ENCODE data around the gene KLHDC4. TPM values are rescaled to one million over a fixed set of nuclear protein-coding genes. Genes with fewer than 3 reads are reported as not detected.

The KLHDC4 gene
- total and polyA plus RNA-seq, 2 experiments from 2014 or later = 12.8 to 15.6 TPM

DNA sequence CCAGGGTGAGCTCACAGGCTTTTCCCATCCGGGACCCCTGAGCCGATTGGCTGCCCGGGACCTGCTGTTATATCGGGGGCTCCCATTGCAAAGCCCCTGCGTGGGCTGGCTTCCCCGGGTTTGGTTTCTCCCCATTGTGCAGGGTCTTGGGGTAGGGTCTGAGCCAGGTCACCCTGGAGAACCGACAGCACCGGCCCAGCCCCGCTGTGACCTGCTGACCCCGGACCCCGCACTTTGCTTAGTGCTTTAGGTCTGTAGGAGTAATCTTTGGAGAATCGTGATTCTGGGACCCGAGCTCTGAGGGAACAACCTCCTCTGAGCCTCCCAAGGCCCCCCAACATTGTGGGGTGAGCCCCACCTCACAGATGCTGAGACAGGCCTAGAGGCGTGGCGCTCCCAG is 100.6 kb downstream of the KLHDC4 start:
- H3K36me3 ChIP-seq (replicated peaks; ENCODE audit: insufficient read depth, low read depth) = no peaks in the 10 kb centered on the region
- no peak overlapping the region for H3K4me3 ChIP-seq
- WGBS (ENCODE audit: low lambda C conversion rate, missing lambda C conversion rate) = 93% methylated on average over 15 of the region's 15 CpGs
- DNase-seq (ENCODE audit: low spot score) = no peak
- no peaks in the 10 kb centered on the region for H3K9me3 ChIP-seq (ENCODE audit: low read depth)
- H3K9me2 ChIP-seq (replicated peaks; ENCODE audit: insufficient read depth) = no peaks in the 10 kb centered on the region
- H3K79me2 ChIP-seq = no peaks in the 10 kb centered on the region
- H4K20me1 ChIP-seq (ENCODE audit: insufficient read depth, poor library complexity, severe bottlenecking) = no peaks in the 10 kb centered on the region
- no peak overlapping the region for H3K27ac ChIP-seq
- TF ChIP-seq EZH2 (IDR thresholded peaks at IDR 0.05; ENCODE audit: borderline replicate concordance) = no peak
- TF ChIP-seq, protein P1, sequence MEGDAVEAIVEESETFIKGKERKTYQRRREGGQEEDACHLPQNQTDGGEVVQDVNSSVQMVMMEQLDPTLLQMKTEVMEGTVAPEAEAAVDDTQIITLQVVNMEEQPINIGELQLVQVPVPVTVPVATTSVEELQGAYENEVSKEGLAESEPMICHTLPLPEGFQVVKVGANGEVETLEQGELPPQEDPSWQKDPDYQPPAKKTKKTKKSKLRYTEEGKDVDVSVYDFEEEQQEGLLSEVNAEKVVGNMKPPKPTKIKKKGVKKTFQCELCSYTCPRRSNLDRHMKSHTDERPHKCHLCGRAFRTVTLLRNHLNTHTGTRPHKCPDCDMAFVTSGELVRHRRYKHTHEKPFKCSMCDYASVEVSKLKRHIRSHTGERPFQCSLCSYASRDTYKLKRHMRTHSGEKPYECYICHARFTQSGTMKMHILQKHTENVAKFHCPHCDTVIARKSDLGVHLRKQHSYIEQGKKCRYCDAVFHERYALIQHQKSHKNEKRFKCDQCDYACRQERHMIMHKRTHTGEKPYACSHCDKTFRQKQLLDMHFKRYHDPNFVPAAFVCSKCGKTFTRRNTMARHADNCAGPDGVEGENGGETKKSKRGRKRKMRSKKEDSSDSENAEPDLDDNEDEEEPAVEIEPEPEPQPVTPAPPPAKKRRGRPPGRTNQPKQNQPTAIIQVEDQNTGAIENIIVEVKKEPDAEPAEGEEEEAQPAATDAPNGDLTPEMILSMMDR (IDR thresholded peaks at IDR 0.05; ENCODE audit: poor library complexity) = no peak
- no peak for TF ChIP-seq EZH2phosphoT487 (IDR thresholded peaks at IDR 0.05; ENCODE audit: low read depth, severe bottlenecking, unreplicated experiment)
- no peak overlapping the region for H2AFZ ChIP-seq
- no peaks in the 10 kb centered on the region for H3K27me3 ChIP-seq
- H3K4me2 ChIP-seq = no peak overlapping the region
- no peaks in the 10 kb centered on the region for H3K4me1 ChIP-seq (ENCODE audit: insufficient read depth)

DNA sequence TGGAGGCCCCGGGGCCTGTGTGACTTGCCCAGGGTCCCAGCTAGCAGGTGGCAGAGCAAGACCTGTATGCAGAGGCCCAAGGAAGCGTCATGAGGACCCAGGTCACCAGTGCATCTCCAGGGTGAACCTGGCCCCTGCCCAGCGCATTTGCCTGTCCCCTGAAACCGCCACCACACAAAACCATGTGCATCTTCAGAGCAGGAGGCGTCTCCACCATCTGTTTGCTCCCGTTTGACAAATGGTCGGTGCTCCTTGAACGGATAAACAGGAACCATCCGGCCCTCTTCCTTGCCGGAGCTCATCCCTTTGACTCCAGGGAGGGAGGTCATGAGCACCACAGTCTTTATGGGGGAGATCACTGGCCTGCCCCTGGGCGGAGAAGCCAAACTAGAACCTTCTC is 101.0 kb downstream of the KLHDC4 start:
- Histone ChIP-seq H3K27ac (no peak overlapping the region), H3K4me1 (ENCODE audit: insufficient read depth) (no peaks in the 10 kb centered on the region), H4K20me1 (ENCODE audit: insufficient read depth, poor library complexity, severe bottlenecking) (no peaks in the 10 kb centered on the region), H3K4me2 (no peak overlapping the region), H3K9me3 (ENCODE audit: low read depth) (no peaks in the 10 kb centered on the region), H2AFZ (no peak overlapping the region), H3K9me2 (replicated peaks; ENCODE audit: insufficient read depth) (no peaks in the 10 kb centered on the region), H3K27me3 (no peaks in the 10 kb centered on the region), H3K36me3 (replicated peaks; ENCODE audit: insufficient read depth, low read depth) (no peaks in the 10 kb centered on the region), H3K4me3 (no peak overlapping the region), H3K79me2 (no peaks in the 10 kb centered on the region)
- WGBS (ENCODE audit: low lambda C conversion rate, missing lambda C conversion rate) = 92% methylated on average over 11 of the region's 11 CpGs
- TF ChIP-seq EZH2phosphoT487 (IDR thresholded peaks at IDR 0.05; ENCODE audit: low read depth, severe bottlenecking, unreplicated experiment) (no peak), EZH2 (IDR thresholded peaks at IDR 0.05; ENCODE audit: borderline replicate concordance) (no peak)
- TF ChIP-seq, protein P1 (IDR thresholded peaks at IDR 0.05; ENCODE audit: poor library complexity) = no peak
- no peak for DNase-seq (ENCODE audit: low spot score)

DNA sequence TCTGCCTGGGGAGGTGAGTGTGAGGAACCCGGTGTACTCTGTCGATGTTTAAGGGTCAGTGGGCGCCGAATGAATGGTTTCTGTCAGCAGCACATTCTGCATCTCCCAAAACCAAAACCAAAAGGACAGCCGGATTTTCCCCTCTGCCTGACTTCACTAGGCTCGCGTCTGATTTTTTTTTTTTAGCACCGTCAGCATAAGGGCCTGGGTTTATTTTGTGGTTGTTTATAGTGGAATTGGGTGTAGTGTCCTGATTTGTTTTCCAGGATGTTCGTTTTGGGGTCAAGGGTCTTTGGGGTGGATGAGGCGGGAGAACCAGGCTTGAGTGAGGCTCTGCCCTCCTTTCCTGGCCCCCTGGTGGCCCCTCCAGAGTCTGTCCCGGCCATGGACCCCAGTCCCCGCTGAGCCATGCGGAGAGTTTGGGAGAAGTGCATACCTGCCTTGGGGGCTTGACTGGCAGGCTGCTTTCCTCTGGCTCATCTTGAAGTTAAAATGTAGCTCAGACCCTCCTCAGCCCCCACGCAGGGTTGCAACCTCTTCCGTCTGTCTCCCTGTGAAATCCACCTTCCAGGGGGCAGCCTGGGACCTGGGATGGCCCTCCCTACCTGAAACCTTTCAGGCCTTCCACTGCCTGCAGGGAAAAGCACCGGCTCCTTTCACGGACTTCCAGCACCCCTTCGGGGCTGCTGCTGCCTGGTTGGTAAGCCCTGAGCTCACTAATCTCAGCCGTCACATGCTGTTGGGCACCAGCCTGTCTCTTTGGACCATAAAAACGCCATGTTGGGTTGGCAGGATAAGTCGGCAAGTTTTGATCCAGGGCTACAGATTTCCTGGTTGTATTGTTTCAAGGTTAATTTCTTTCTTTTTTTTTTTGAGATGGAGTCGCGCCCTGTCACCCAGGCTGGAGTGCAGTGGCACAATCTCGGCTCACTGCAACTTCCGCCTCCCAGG is 103.3 kb downstream of the KLHDC4 start:
- H3K4me1 ChIP-seq (ENCODE audit: insufficient read depth) = no peaks in the 10 kb centered on the region
- no peaks in the 10 kb centered on the region for H4K20me1 ChIP-seq (ENCODE audit: insufficient read depth, poor library complexity, severe bottlenecking)
- TF ChIP-seq, protein P1 (IDR thresholded peaks at IDR 0.05; ENCODE audit: poor library complexity) = no peak
- TF ChIP-seq EZH2phosphoT487 (IDR thresholded peaks at IDR 0.05; ENCODE audit: low read depth, severe bottlenecking, unreplicated experiment) (no peak), EZH2 (IDR thresholded peaks at IDR 0.05; ENCODE audit: borderline replicate concordance) (no peak)
- H3K4me3 ChIP-seq = no peak overlapping the region
- H3K27ac ChIP-seq = no peak overlapping the region
- no peaks in the 10 kb centered on the region for H3K9me3 ChIP-seq (ENCODE audit: low read depth)
- H3K79me2 ChIP-seq = no peaks in the 10 kb centered on the region
- no peaks in the 10 kb centered on the region for H3K36me3 ChIP-seq (replicated peaks; ENCODE audit: insufficient read depth, low read depth)
- H3K9me2 ChIP-seq (replicated peaks; ENCODE audit: insufficient read depth) = no peaks in the 10 kb centered on the region
- H3K4me2 ChIP-seq = no peak overlapping the region
- H2AFZ ChIP-seq = no peak overlapping the region
- 85% methylated on average over 25 of the region's 25 CpGs for WGBS (ENCODE audit: low lambda C conversion rate, missing lambda C conversion rate)
- H3K27me3 ChIP-seq = no peaks in the 10 kb centered on the region
- no peak for DNase-seq (ENCODE audit: low spot score)

Data from hepatocyte (in vitro differentiated cells).